H7 (cell line): ENCODE data around the gene MIOX. TPM values are rescaled to one million over a fixed set of nuclear protein-coding genes. Genes with fewer than 3 reads are reported as not detected.
A peak's percentile ranks its signal among the peaks of the same experiment; 100 is the strongest.

Experiments
- DNase-seq: peaks from one replicate; pipeline ENCODE4 v3.0.0; 2012
- H3K27me3 ChIP-seq: 2 replicates; pipeline ENCODE4 v1.6.0; 2011; ENCODE audit warnings: mild to moderate bottlenecking, low read length; ENCODE audit not compliant: control insufficient read depth, insufficient read depth
- H3K36me3 ChIP-seq: replicated peaks from 2 replicates; pipeline ENCODE4 v1.5.1; 2011; ENCODE audit warnings: low read length; ENCODE audit not compliant: control insufficient read depth, insufficient read depth
- H3K4me3 ChIP-seq: 2 replicates; pipeline ENCODE4 v1.5.1; 2011; ENCODE audit warnings: low read depth, mild to moderate bottlenecking, control low read depth, low read length, moderate library complexity; ENCODE audit not compliant: insufficient read depth
- total RNA-seq: library from RNA; depleted of rRNA; stranded (reverse); fragments of >200 nt; shearing (Covaris generic); gene quantifications from 2 replicates; pipeline ENCODE4 v1.2.3, GENCODE V29; 2014

MIOX gene
- total RNA-seq, 1 experiment from 2014 or later = not detected

DNA sequence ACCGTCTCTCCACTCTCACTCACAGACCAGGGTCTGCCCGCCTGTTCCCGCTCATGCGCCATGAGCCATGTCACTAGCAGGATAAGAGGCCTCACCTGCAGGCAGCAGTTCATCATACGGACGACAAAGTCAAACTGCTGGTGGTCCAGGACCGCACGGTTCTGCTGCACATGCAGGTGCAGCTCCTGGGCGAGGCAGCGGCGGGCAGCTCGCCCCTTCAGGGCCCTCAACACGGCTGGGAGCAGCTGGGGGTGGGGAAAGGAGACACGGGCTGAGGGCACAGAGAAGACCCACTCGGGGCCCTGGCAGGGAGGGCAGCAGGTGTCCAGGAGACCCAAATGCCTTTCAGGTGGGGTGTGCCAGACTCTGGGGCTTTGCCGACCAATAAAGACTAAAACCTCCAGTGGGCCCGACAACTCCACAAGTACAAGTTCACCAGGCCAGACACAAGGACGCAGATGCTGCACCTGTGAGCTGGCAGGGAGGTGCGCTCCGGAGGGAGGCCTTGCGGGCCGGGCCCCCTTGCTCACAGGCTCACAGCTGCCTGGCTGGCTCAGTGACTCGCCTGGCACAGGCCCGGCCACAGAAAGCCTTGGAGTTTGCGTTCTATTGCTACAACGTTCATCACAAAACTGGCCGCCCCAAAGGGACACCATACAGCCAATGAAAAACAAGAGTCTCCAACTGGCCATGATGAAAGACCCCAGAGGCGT lies 23.3 kb upstream of the MIOX start:
- Histone ChIP-seq H3K27me3 (no peaks in the 10 kb centered on the region), H3K36me3 (peaks cover 39% of the 10 kb centered on the region), H3K4me3 (no peak overlapping the region)
- DNase-seq = no peak

DNA sequence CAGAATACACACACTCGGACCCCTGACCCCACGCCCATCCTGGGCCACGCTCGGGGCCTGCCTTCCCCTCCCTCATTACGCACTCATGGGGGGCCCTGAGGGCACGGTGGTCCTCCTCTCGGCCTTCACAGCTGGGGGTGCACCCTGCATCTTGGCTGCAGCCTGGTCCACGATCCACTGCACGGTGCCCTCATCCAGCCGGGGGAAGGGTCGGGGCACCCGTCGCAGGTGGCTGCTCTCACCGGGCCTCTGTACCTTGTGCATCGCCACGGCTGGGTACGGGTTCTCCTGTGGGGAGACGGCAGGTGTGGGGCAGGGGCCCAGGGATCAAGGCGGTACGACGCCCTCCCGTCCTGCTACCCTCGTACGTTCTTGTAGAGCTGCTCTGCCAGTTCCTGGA lies 22.2 kb upstream of the MIOX start:
- H3K4me3 ChIP-seq = no peak overlapping the region
- no peaks in the 10 kb centered on the region for H3K27me3 ChIP-seq
- DNase-seq = no peak
- peaks cover 35% of the 10 kb centered on the region for H3K36me3 ChIP-seq

DNA sequence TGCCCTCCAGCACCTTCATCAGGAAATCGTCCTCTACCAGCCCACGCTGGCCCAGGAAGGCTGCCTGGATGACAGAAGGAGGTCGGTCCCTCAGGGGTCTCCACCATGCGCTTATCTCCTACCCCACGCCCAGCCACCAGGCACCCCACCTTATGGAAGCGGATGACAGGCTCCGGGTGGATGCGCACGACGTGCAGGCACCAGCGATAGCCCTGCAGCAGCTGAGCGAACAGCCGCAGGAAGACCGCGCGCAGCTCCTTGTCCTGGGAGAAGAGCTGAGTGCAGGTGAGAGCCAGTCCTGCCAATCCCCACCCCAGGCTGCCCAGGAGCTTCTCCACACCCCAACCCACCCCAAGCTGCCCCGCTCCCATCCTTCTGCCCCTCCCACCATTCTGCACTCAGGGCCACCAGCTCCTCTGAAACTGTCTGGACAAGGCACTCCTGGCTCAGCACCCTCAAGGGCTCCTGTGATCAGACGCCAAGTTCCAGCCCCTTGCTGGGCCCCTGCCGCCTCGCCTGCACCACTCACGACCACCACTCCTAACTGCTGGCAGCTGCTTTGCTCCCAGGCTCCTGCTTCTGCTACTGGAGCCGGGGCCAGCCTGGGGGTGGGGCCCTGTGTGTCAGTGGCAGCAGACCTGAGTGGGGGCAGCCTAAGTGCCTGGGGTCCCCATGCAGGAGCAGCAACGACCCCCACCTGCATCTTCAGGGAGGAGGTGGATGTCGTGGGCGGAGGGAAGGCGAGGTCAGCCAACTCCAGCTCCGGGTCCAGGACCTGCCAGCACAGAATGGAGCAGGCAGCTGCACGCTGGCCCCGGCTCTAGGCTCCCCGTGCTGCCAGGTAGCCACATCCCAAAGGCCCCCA lies 21.4 kb upstream of the MIOX start:
- DNase-seq = no peak
- Histone ChIP-seq H3K4me3 (no peak overlapping the region), H3K27me3 (no peaks in the 10 kb centered on the region), H3K36me3 (peaks cover 35% of the 10 kb centered on the region)

DNA sequence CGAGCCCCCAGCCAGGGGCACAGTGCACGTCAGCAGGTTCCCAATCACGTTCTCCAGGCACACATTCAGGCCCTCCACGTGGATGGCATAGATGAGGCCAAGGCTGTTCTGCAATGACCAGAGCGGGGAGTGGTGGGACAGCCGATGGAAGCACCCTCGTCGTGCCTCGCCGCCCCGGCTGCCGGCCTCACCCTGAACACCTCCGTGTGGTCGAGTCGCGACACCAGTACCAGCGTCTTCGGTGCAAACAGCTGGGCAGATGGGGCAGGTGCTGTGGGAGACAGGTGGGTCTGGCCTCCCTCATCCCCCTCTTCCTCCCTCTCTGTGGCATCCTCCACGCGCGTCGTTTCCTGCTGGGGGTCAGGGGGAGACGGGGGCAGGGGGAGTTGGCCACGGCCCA lies 19.3 kb upstream of the MIOX start:
- peaks cover 26% of the 10 kb centered on the region for H3K36me3 ChIP-seq
- no peaks in the 10 kb centered on the region for H3K27me3 ChIP-seq
- no peak for DNase-seq

DNA sequence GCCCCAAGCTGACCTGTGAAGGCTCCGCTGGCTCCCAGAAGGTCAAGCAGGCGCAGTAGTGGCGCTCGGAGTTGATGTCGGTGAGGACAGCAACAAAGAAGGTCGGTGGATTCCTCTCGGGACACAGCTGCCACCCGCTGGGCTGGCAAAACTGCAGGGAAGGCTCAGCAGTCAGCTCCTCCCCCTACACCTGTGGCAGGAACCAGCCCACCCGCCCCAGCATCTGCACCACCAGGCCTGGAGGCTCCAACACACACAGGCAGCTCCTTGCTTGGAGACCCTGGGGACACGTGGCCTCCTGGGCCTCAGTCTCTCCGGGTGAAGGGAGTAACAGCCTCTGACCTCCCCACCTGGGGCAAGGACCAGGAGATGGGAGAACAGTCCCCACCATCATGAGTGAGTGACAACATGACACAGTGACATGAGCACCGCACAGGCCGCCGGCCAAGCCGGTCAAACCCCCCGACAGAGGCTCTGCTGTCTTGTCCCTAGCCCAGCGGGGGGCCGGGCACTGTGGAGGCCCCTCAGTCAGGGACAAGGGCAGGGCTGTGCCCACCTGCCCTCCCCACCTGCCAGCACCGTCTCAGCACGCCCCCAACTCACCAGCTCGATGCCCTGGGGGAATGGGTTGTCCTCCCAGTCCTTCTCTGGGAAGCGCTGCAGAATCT lies 18.8 kb upstream of the MIOX start:
- DNase-seq = no peak
- H3K4me3 ChIP-seq = no peak overlapping the region
- no peaks in the 10 kb centered on the region for H3K27me3 ChIP-seq
- H3K36me3 ChIP-seq = peaks cover 24% of the 10 kb centered on the region

More for the DNA sequence above, 19.3 kb upstream of the MIOX start:
- no peak overlapping the region for H3K4me3 ChIP-seq

DNA sequence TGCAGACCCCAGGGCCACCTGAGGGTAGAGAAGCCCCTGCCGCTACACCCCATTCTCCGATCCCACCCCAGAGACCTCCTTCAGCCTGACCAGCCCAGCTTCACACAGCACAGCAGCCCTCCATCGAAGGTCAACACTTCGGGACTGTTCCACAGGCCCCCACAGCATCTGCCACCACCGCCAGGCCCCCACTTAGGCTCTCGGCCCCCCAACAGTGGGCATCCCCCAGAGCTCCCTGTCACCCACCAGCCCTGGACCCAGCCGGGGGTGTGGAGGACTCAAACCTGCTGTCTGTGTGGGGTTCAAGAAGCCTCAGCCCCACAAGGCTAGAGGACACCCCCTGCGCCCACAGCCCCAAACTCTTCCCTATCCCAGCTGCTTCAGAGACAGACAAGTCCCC lies 18.0 kb upstream of the MIOX start:
- Histone ChIP-seq H3K36me3 (peaks cover 22% of the 10 kb centered on the region), H3K4me3 (no peak overlapping the region), H3K27me3 (no peaks in the 10 kb centered on the region)
- DNase-seq = no peak

DNA sequence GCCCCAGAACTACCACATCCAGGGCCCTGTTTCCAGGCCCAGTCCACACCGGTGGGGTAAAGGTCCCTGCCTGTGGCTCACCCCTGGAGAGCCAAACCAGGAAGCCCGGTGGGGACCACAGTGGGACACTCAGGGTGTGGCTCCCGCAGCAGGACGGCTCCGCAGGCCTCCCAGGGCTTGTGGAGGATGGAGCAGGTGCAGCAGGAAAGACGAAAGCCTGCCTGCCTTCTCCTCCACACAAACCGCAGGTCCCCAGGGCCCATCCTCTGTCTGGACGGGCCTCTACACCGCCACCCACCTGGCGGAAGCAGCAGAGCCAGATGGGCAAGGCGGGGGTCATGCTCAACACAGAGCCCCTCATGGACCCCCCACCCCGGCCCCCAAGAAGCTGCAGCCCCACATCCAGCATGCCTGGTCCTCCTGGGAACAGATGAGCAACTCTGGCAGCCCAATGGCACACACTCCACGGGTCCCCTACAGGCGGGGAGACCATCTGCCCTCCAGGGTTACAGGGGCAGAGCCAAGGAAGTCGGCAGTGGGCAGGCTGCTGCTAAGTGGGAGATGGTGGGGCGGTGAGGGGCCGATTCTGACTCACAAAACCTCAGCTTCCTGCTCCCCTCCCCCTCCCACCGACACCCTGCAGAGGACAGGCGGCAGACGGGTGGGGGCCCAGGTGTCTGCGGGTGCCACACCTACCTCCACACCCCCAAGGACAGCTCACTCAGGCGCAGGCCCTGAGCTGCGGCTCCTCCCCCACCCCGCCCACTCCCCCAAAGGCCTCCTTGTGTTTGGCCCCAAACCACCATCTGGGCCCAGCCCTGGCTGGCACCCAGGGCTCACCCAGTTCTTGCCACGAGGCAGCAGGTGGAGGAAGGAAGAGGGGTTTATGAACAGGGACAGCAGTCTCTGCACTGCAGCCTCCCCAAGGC lies 17.0 kb upstream of the MIOX start:
- Histone ChIP-seq H3K27me3 (no peaks in the 10 kb centered on the region), H3K36me3 (peaks cover 19% of the 10 kb centered on the region), H3K4me3 (no peak overlapping the region)
- DNase-seq = peak; percentile 94

DNA sequence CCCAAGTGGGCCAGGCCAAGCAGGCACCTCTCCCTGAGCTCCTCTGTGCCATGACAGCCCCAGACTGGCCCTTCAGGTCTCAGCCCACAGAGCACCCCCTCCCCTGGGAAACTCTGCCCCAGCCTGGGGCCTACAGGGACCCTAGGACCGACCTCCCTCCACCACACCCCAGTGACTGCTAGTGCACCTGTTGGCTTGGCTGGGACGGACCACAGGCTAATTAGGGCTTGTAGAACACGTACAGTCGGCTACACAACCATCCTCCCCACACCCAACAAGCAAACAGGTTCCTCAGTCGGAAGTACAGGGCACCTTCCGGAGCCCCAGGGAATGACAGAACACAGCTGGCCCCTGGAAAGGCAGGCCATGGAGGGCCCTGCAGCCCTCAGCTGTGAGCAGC lies 16.2 kb upstream of the MIOX start:
- Histone ChIP-seq H3K36me3 (peaks cover 14% of the 10 kb centered on the region), H3K27me3 (no peaks in the 10 kb centered on the region), H3K4me3 (no peak overlapping the region)
- DNase-seq = no peak

DNA sequence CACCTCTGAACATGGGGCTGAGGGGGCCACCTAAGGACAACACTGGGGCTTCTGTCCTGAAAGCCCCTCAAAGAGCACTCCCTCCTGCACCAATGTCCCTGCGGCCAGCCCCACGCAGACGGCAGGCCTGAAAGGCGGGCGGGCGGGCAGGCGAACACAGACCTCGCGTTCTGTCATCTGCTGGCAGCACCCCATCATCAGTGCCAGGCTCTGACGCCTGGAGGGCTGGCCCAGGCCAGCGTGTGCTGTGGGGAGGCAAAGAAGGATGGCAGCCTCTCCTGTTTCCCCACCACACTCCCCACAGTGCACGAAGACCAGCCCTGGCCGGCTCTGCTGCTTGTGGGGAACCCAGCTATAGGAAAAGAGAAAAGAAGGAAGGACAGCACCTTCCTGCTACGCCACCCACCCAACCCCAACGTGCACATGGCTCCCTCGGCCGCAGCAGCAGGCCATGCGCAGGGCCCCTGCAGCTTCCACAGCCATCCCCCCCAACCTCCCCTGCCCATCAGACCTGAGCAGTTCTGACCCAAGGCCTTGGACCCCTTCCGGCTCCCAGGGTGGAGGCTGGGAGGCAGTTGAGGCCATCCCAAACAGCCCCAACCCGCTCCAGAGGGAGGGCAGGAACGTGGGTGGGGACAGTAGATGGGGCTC lies 15.3 kb upstream of the MIOX start:
- H3K27me3 ChIP-seq = no peaks in the 10 kb centered on the region
- peaks cover 8% of the 10 kb centered on the region for H3K36me3 ChIP-seq
- H3K4me3 ChIP-seq = no peak overlapping the region
- no peak for DNase-seq

DNA sequence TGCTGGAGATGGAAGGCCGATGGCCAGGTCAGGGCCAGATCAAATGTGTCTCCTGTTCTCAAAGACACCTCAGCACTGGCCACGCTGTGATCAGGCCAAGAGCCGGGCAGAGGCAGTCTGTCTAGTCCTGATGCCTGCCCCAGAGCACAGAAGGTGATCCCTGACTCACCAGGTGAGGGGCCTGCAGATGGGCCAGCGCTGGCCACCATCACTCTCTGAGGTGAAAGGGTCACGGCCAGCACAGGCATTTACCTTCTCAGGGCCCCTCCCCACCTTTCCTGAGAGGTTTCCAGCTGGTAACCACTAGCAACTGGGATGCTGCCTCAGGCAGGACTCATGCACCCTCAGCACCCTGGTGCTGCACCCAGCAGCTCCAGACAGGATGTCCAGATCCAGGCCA lies 14.7 kb upstream of the MIOX start:
- no peak for DNase-seq
- H3K4me3 ChIP-seq = no peak overlapping the region
- peaks cover 3% of the 10 kb centered on the region for H3K36me3 ChIP-seq
- no peaks in the 10 kb centered on the region; the same call in 1 of the 2 replicates for H3K27me3 ChIP-seq

DNA sequence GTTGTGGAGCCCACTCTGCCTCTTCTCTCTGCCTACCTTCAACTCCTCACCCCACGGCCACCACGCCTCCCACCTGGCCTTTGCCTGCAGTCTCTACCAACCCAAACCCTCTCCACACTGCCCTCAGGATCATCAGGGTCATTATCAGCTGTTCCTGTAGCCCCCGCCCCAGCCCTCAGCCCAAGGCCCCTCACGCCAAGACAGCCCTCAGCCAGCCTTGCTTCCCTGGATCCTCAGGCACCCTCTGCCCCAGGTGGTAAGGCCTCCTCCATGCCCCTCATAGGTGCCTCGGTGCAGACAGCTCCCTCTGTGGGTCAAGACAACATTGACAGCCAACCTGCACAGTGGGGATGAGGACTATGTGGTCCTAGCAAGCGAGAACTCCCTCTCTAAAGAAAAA lies 13.6 kb upstream of the MIOX start:
- peak; percentile 87 for DNase-seq
- no peaks in the 10 kb centered on the region; the same call in 1 of the 2 replicates for H3K36me3 ChIP-seq
- H3K27me3 ChIP-seq = no peaks in the 10 kb centered on the region; the same call in 1 of the 2 replicates
- no peak overlapping the region for H3K4me3 ChIP-seq

DNA sequence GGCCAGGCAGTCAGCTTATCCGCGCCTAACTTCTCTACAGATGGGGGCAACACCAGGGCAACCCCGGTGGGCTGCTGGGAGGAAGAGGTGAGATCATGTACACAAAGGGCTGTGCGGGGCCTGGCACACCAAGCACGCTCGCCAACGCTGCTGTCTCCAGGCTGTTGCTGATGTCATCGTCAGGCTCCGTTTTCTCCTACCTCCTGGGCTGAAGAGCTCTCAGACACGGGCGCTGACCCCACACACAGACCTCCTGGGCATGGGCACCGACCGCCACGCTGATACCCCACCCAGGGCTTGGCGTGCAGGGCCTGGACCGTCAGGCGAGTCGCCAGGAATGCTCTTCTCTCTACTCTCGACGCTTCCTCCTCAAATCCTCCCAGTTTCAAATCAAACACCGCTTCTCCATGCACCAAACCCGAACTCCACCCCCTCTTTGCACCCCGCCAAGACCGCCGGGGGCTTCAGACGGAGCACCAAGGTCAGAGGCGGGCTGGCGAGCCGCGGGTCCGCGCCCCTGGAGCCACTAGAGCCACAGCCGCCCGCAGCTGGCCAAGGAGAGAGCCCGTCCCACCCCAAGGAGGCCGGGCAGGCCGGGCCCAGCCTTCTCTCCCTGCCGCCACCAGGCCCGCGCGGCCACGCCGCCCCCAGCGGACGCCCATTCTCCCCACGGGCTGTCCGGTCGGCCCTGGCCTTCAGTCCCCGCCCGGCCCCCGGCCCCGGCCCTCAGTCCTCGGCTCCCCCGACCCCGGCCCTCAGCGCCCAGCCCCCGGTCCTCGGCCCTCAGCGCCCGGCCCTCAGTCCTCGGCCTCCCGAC lies 12.6 kb upstream of the MIOX start:
- peak; percentile 89 for DNase-seq
- no peaks in the 10 kb centered on the region; the same call in 1 of the 2 replicates for H3K36me3 ChIP-seq
- peak overlapping the region; percentile 62 for H3K4me3 ChIP-seq

More for the DNA sequence above, 12.6 kb upstream of the MIOX start:
- H3K27me3 ChIP-seq = no peaks in the 10 kb centered on the region; the same call in 1 of the 2 replicates
